GM12878 (cell line): ENCODE results near the gene GTSF1L. TPM values are rescaled to one million over a fixed set of nuclear protein-coding genes. Genes with fewer than 3 reads are reported as not detected.
A peak's percentile ranks its signal among the peaks of the same experiment; 100 is the strongest.

Experiments
- BHLHE40 ChIP-seq, 2 experiments: fragments of 450-650 bp in 1 of 2; IDR thresholded peaks; 2 replicates each; pipeline ENCODE4 v1.6.1; 2011 to 2017; ENCODE audit warnings: low read depth in 2 of 2, borderline replicate concordance in 1 of 2, improper control_type of control experiment in 1 of 2, low read length in 1 of 2, mild to moderate bottlenecking in 1 of 2
- CEBPB ChIP-seq, 2 experiments: fragments of 150-350 bp in 1 of 2; IDR thresholded peaks; 2 replicates each; pipeline ENCODE4 v1.6.1; 2012 to 2014; ENCODE audit warnings: low read depth in 2 of 2, low read length in 2 of 2, borderline replicate concordance in 1 of 2, inconsistent platforms in 1 of 2
- CHD1 ChIP-seq: IDR thresholded peaks from 2 replicates; pipeline ENCODE4 v1.6.1; 2012; ENCODE audit warnings: low read depth, low read length, improper control_type of control experiment
- CHD2 ChIP-seq: IDR thresholded peaks from 2 replicates; pipeline ENCODE4 v1.6.1; 2011; ENCODE audit warnings: low read depth, low read length, improper control_type of control experiment, borderline replicate concordance
- EGR1 ChIP-seq, 2 experiments: IDR thresholded peaks; 1 replicate in 1 of 2; 2 replicates in 1 of 2; pipeline ENCODE4 v1.6.1; 2011 to 2012; ENCODE audit warnings: low read depth in 2 of 2, low read length in 2 of 2, borderline replicate concordance in 1 of 2, mild to moderate bottlenecking in 1 of 2, moderate library complexity in 1 of 2
- ETV6 ChIP-seq, 2 experiments: fragments of 450-650 bp in 1 of 2; IDR thresholded peaks in 1 of 2; conservative IDR thresholded peaks in 1 of 2; 2 replicates each; pipeline ENCODE4 v1.6.1; 2014; ENCODE audit warnings: antibody characterized with exemption in 1 of 2, borderline replicate concordance in 1 of 2, low read depth in 1 of 2, mild to moderate bottlenecking in 1 of 2, moderate library complexity in 1 of 2
- FOXM1 ChIP-seq: IDR thresholded peaks from 2 replicates; pipeline ENCODE4 v1.6.1; 2012; ENCODE audit warnings: low read depth, mild to moderate bottlenecking, inconsistent platforms, low read length, moderate library complexity
- GATAD2B ChIP-seq: fragments of 450-650 bp; conservative IDR thresholded peaks from 2 replicates; pipeline ENCODE4 v1.6.1; 2017; ENCODE audit warnings: low read depth, mild to moderate bottlenecking, moderate library complexity
- HDGF ChIP-seq: fragments of 450-650 bp; IDR thresholded peaks from 2 replicates; pipeline ENCODE4 v1.6.1; 2016; ENCODE audit warnings: antibody characterized with exemption
- JUNB ChIP-seq: IDR thresholded peaks from 2 replicates; pipeline ENCODE4 v1.6.1; 2016; ENCODE audit warnings: antibody characterized with exemption, mild to moderate bottlenecking
- KAT2A ChIP-seq: conservative IDR thresholded peaks from 2 replicates; pipeline ENCODE4 v1.6.1; 2011; ENCODE audit warnings: low read depth, low read length; ENCODE audit not compliant: control insufficient read depth
- KLF5 ChIP-seq: fragments of 450-650 bp; IDR thresholded peaks from 2 replicates; pipeline ENCODE4 v1.6.1; 2014; ENCODE audit warnings: mild to moderate bottlenecking; ENCODE audit not compliant: partially characterized antibody
- MAX ChIP-seq: IDR thresholded peaks from 2 replicates; pipeline ENCODE4 v1.6.1; 2012; ENCODE audit warnings: low read depth, low read length, improper control_type of control experiment
- NFYA ChIP-seq: IDR thresholded peaks from 2 replicates; pipeline ENCODE4 v1.6.1; 2011; ENCODE audit warnings: low read depth, mild to moderate bottlenecking, low read length, improper control_type of control experiment, borderline replicate concordance
- PAX5 ChIP-seq: IDR thresholded peaks from 2 replicates; pipeline ENCODE4 v1.6.1; 2011; ENCODE audit warnings: low read depth, low read length, borderline replicate concordance
- POLR2A ChIP-seq: IDR thresholded peaks from 2 replicates; pipeline ENCODE4 v1.6.1; 2011; ENCODE audit warnings: low read depth, mild to moderate bottlenecking, low read length
- SMAD1 ChIP-seq: fragments of 450-650 bp; IDR thresholded peaks from 2 replicates; pipeline ENCODE4 v1.6.1; 2018; ENCODE audit warnings: mild to moderate bottlenecking, low read depth; ENCODE audit not compliant: partially characterized antibody
- SMARCA5 ChIP-seq: fragments of 450-650 bp; IDR thresholded peaks from 2 replicates; pipeline ENCODE4 v1.6.1; 2017; ENCODE audit warnings: mild to moderate bottlenecking
- TCF12 ChIP-seq: IDR thresholded peaks from 2 replicates; pipeline ENCODE4 v1.6.1; 2011; ENCODE audit warnings: low read depth, mild to moderate bottlenecking, low read length
- ZBED1 ChIP-seq: IDR thresholded peaks from 2 replicates; pipeline ENCODE4 v1.6.1; 2016; ENCODE audit warnings: borderline replicate concordance
- polyA plus RNA-seq, 11 experiments: library from polyadenylated mRNA; depleted of rRNA in 4 of 11; unstranded in 6 of 11; stranded (reverse) in 5 of 11; fragments of >200 nt; fragmentation: Nextera tagmentation in 4 of 11; fragmentation: Illumina TruSeq in 1 of 11; extraction: Ambion mirVana in 4 of 11; extraction: Trizol in 1 of 11; gene quantifications; 1 replicate in 1 of 11; 2 replicates in 10 of 11; pipeline versions ENCODE4 v1.2.1 to v1.2.3, GENCODE V29; 2011 to 2016; ENCODE audit warnings: inconsistent platforms in 2 of 11, missing spikeins in 2 of 11, low read depth in 1 of 11
- total RNA-seq, 4 experiments: library from RNA; depleted of rRNA in 3 of 4; stranded (reverse); fragments of >200 nt in 3 of 4; fragmentation: Illumina TruSeq in 1 of 4; extraction: Trizol in 1 of 4; gene quantifications; 2 replicates each; pipeline versions ENCODE4 v1.2.1 to v1.2.3, GENCODE V29; 2013 to 2021
- TF ChIP-seq, protein P1 (sequence below): IDR thresholded peaks from 2 replicates; pipeline ENCODE4 v1.6.1; 2011; ENCODE audit warnings: borderline replicate concordance, low read depth, mild to moderate bottlenecking, moderate library complexity, low read length; ENCODE audit not compliant: insufficient read depth, poor library complexity, severe bottlenecking
- TF ChIP-seq, protein P2 (sequence below): fragments of 450-650 bp; formaldehyde crosslinking; IDR thresholded peaks from 2 replicates; pipeline ENCODE4 v1.4.0; 2020; ENCODE audit warnings: mild to moderate bottlenecking, moderate library complexity

GTSF1L gene
- total and polyA plus RNA-seq, 10 of the 15 experiments (the other 5 are each of a cell fraction or from before 2014, with no cell fraction given): 0.56 to 2.4 (median 1.3) TPM

GRCh38 chr20:43751167-43752050 is 24.6 kb upstream of the GTSF1L start (continued):
- peak; percentile 75 for TF ChIP-seq BHLHE40 (IDR thresholded peaks at IDR 0.05; ENCODE audit: borderline replicate concordance in 1 of 2, low read depth in 2 of 2, low read length in 1 of 2)
- TF ChIP-seq EGR1 (IDR thresholded peaks at IDR 0.05; ENCODE audit: borderline replicate concordance in 1 of 2, low read depth in 2 of 2, low read length in 2 of 2): 0 out of 3 replicates have a peak, but pooled peaks of 1 of the 2 experiments have one; percentile 10
- TF ChIP-seq FOXM1: peak; percentile 99
- peak; percentile 95 for TF ChIP-seq TCF12
- TF ChIP-seq CHD1: peak; percentile 54; the same call in 1 of the 2 replicates
- TF ChIP-seq HDGF: peak; percentile 51; the same call in 1 of the 2 replicates
- peak in 1 of 2 experiments; percentile 89; a peak in 1 of 4 replicates for TF ChIP-seq CEBPB (IDR thresholded peaks at IDR 0.05; ENCODE audit: borderline replicate concordance in 1 of 2, low read depth in 2 of 2, low read length in 2 of 2)
- TF ChIP-seq SMARCA5: peak; percentile 89
- no peak for TF ChIP-seq ZBED1
- TF ChIP-seq CHD2: peak; percentile 89
- TF ChIP-seq, protein P1, sequence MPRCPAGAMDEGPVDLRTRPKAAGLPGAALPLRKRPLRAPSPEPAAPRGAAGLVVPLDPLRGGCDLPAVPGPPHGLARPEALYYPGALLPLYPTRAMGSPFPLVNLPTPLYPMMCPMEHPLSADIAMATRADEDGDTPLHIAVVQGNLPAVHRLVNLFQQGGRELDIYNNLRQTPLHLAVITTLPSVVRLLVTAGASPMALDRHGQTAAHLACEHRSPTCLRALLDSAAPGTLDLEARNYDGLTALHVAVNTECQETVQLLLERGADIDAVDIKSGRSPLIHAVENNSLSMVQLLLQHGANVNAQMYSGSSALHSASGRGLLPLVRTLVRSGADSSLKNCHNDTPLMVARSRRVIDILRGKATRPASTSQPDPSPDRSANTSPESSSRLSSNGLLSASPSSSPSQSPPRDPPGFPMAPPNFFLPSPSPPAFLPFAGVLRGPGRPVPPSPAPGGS: peak; percentile 79
- peak; percentile 57 for TF ChIP-seq POLR2A
- no peak for TF ChIP-seq NFYA
- peak; percentile 94 for TF ChIP-seq KLF5
- no peak for TF ChIP-seq MAX
- peak; percentile 73 for TF ChIP-seq SMAD1
- TF ChIP-seq, protein P2, sequence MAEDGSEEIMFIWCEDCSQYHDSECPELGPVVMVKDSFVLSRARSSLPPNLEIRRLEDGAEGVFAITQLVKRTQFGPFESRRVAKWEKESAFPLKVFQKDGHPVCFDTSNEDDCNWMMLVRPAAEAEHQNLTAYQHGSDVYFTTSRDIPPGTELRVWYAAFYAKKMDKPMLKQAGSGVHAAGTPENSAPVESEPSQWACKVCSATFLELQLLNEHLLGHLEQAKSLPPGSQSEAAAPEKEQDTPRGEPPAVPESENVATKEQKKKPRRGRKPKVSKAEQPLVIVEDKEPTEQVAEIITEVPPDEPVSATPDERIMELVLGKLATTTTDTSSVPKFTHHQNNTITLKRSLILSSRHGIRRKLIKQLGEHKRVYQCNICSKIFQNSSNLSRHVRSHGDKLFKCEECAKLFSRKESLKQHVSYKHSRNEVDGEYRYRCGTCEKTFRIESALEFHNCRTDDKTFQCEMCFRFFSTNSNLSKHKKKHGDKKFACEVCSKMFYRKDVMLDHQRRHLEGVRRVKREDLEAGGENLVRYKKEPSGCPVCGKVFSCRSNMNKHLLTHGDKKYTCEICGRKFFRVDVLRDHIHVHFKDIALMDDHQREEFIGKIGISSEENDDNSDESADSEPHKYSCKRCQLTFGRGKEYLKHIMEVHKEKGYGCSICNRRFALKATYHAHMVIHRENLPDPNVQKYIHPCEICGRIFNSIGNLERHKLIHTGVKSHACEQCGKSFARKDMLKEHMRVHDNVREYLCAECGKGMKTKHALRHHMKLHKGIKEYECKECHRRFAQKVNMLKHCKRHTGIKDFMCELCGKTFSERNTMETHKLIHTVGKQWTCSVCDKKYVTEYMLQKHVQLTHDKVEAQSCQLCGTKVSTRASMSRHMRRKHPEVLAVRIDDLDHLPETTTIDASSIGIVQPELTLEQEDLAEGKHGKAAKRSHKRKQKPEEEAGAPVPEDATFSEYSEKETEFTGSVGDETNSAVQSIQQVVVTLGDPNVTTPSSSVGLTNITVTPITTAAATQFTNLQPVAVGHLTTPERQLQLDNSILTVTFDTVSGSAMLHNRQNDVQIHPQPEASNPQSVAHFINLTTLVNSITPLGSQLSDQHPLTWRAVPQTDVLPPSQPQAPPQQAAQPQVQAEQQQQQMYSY (CRISPR knock-in tag): peak; percentile 87
- TF ChIP-seq ETV6 (conservative IDR thresholded peaks at IDR 0.05 in 1 of 2, IDR thresholded peaks at IDR 0.05 in 1 of 2; ENCODE audit: borderline replicate concordance in 1 of 2, low read depth in 1 of 2): peak in 1 of 2 experiments; percentile 96; a peak in 2 of 4 replicates
- no peak for TF ChIP-seq KAT2A
- peak; percentile 94 for TF ChIP-seq PAX5
- peak; percentile 85; the same call in 1 of the 2 replicates for TF ChIP-seq GATAD2B
- TF ChIP-seq JUNB: peak; percentile 99
